Right ventricle myocardium superior (tissue), 1 donor: Measurements from ENCODE around the gene POLR3A. TPM values are rescaled to one million over a fixed set of nuclear protein-coding genes. Genes with fewer than 3 reads are reported as not detected.
A peak's percentile ranks its signal among the peaks of the same experiment; 100 is the strongest.
"Not testable (repeated sequence)": the region's sequence is repeated elsewhere in the genome, so short reads cannot be mapped to it uniquely, and the experiment has no call there.

ENCODE experiments used
- ATAC-seq: fragments of 200-7000 bp; cut with Tn5 transposase; one replicate; pipeline ENCODE4 v1.9.1; 2020; ENCODE audit warnings: mild to moderate bottlenecking; ENCODE audit not compliant: poor library complexity
- DNase-seq: peaks from one replicate; pipeline ENCODE4 v3.0.0-alpha.2; 2020
- intact Hi-C: fragments of 100-400 bp; cut with DNase I; formaldehyde crosslinking; loops from one replicate; pipeline ENCODE4 v1.11.2; 2022
- long read RNA-seq: library from polyadenylated mRNA; unstranded; transcript quantifications from one replicate; pipeline ENCODE4 v2.0.0, GENCODE V29; 2021
- total RNA-seq: library from RNA; stranded (reverse); fragmentation: NEBNext Ultra II Directional; extraction: Animal tissue kit (Norgen Biotek cat#: 25700); gene quantifications from one replicate; pipeline ENCODE4 v1.2.1, GENCODE V29; 2021
- donor health status: DM: no; HTN: yes; CAD: no; lungs with severe emphysema.

Gene POLR3A
- total RNA-seq: 7.3 TPM
- long read RNA-seq, full-length matches to known transcripts: 1 of 11 reads
- long read RNA-seq, partial matches to known transcripts: 7 of 11 reads
- long read RNA-seq, other reads (novel, unspliced or antisense): 3 of 11 reads

- DNase-seq (peak; percentile 98), ATAC-seq (peak; percentile 85)
- intact Hi-C loops: no loop called here
Observed at GRCh38 chr10:78029269-78030226, at the start of gene POLR3A. Gene POLR3A, minus strand, starts transcription at chr10:78029515. Its CDS starts 108 bp downstream, at chr10:78029407.

GRCh38 chr10:78078539-78079330 is 49.4 kb upstream of the POLR3A start:
- intact Hi-C loops: no loop called here
- ATAC-seq: no peak
- DNase-seq: no peak

GRCh38 chr10:78075806-78076205 is 46.5 kb upstream of the POLR3A start:
- intact Hi-C loops, DNase-seq, ATAC-seq: not testable (repeated sequence)

GRCh38 chr10:78072504-78072903 is 43.2 kb upstream of the POLR3A start:
- no peak for DNase-seq
- intact Hi-C loops: no loop called here
- ATAC-seq: no peak

GRCh38 chr10:78071857-78072179 is 42.5 kb upstream of the POLR3A start:
- DNase-seq: no peak
- ATAC-seq: peak; percentile 27
- intact Hi-C loops: no loop called here

- intact Hi-C loops: no loop called here
- no peak for DNase-seq
- ATAC-seq: peak; percentile 72
Observed at GRCh38 chr10:78071140-78071856, 42.0 kb upstream of the POLR3A start.

- ATAC-seq (no peak), DNase-seq (no peak)
- intact Hi-C loops: no loop called here
Observed at GRCh38 chr10:78070726-78071125, 41.4 kb upstream of the POLR3A start.

- ATAC-seq, intact Hi-C loops, DNase-seq: not testable (repeated sequence)
Observed at GRCh38 chr10:78070064-78070463, 40.7 kb upstream of the POLR3A start.

- ATAC-seq (no peak), DNase-seq (no peak)
- intact Hi-C loops: no loop called here
Observed at GRCh38 chr10:78069151-78069550, 39.8 kb upstream of the POLR3A start.

GRCh38 chr10:78066728-78067430 is 37.6 kb upstream of the POLR3A start:
- no peak for ATAC-seq
- intact Hi-C loops: no loop called here

GRCh38 chr10:78066012-78066411 is 36.7 kb upstream of the POLR3A start:
- intact Hi-C loops: no loop called here
- ATAC-seq: no peak
- DNase-seq: no peak

More at GRCh38 chr10:78066728-78067430, 37.6 kb upstream of the POLR3A start:
- DNase-seq: no peak

GRCh38 chr10:78065611-78066010 is 36.3 kb upstream of the POLR3A start:
- no peak for ATAC-seq
- intact Hi-C loops: no loop called here
- DNase-seq: no peak

- ATAC-seq, intact Hi-C loops, DNase-seq: not testable (repeated sequence)
Observed at GRCh38 chr10:78064919-78065318, 35.6 kb upstream of the POLR3A start.

- no peak for ATAC-seq
- no peak for DNase-seq
- intact Hi-C loops: no loop called here
Observed at GRCh38 chr10:78063236-78063635, 33.9 kb upstream of the POLR3A start.

GRCh38 chr10:78062296-78062695 is 33.0 kb upstream of the POLR3A start:
- ATAC-seq (no peak), DNase-seq (no peak)
- intact Hi-C loops: no loop called here

- DNase-seq: no peak
- no peak for ATAC-seq
- intact Hi-C loops: no loop called here
Observed at GRCh38 chr10:78059906-78060702, 30.8 kb upstream of the POLR3A start.

- ATAC-seq: no peak
- no peak for DNase-seq
- intact Hi-C loops: no loop called here
Observed at GRCh38 chr10:78058562-78058961, 29.2 kb upstream of the POLR3A start.
